PC-9 (cell line): Measurements from ENCODE around the gene CDCA5. TPM values are rescaled to one million over a fixed set of nuclear protein-coding genes. Genes with fewer than 3 reads are reported as not detected.

Experiments
- BruUV-seq: library from RNA; stranded (reverse); fragments of 400-500 nt; replicated peaks from 2 replicates; lab custom pipeline; 2021; lab: Mats Ljungman, UMichigan
- CTCF ChIA-PET: fragments of 300-600 bp; sonication (Branson Sonifier 250); formaldehyde crosslinking; loops from one replicate; lab custom pipeline; 2022; ENCODE audit warnings: antibody characterized with exemption; lab: Charles Lee
- POLR2A ChIA-PET: fragments of 300-600 bp; sonication (Branson Sonifier 250); formaldehyde crosslinking; loops from one replicate; lab custom pipeline; 2022; ENCODE audit warnings: antibody characterized with exemption; ENCODE audit not compliant: unreplicated experiment; lab: Charles Lee
- DNase-seq, 2 experiments: peaks; one replicate each; pipeline versions ENCODE4 v3.0.0 to v3.0.0-alpha.2; 2015 to 2022; ENCODE audit warnings: mixed read lengths in 1 of 2
- H2AFZ ChIP-seq: fragments of 200-600 bp; sonication (generic); 2 replicates; pipeline ENCODE4 v1.8.1; 2017; ENCODE audit warnings: antibody characterized with exemption
- H3F3A ChIP-seq: fragments of 200-600 bp; sonication (generic); 2 replicates; pipeline ENCODE4 v1.8.1; 2017; ENCODE audit warnings: antibody characterized with exemption, mild to moderate bottlenecking, low read depth; ENCODE audit not compliant: insufficient read depth
- H3K27ac ChIP-seq: fragments of 200-600 bp; sonication (generic); 2 replicates; pipeline ENCODE4 v1.6.1; 2016; ENCODE audit warnings: mixed run types
- H3K27me3 ChIP-seq: fragments of 200-600 bp; sonication (generic); 2 replicates; pipeline ENCODE4 v1.6.1; 2016; ENCODE audit warnings: low read depth, mixed run types; ENCODE audit not compliant: insufficient read depth
- H3K36me3 ChIP-seq: fragments of 200-600 bp; sonication (generic); 2 replicates; pipeline ENCODE4 v1.6.1; 2016; ENCODE audit warnings: low read depth, mixed run types
- H3K4me1 ChIP-seq: fragments of 200-600 bp; sonication (generic); replicated peaks from 2 replicates; pipeline ENCODE4 v1.6.1; 2016; ENCODE audit warnings: mixed run types; ENCODE audit not compliant: insufficient read depth
- H3K4me2 ChIP-seq: fragments of 200-600 bp; sonication (generic); 2 replicates; pipeline ENCODE4 v1.6.1; 2017; ENCODE audit warnings: mixed run types
- H3K4me3 ChIP-seq: fragments of 200-600 bp; sonication (generic); 2 replicates; pipeline ENCODE4 v1.6.1; 2016; ENCODE audit warnings: mixed run types
- H3K79me2 ChIP-seq: fragments of 200-600 bp; sonication (generic); 2 replicates; pipeline ENCODE4 v1.6.1; 2017; ENCODE audit warnings: low read depth, mixed run types
- H3K9me2 ChIP-seq: fragments of 200-600 bp; sonication (generic); 2 replicates; pipeline ENCODE4 v1.8.1; 2017; ENCODE audit warnings: mild to moderate bottlenecking; ENCODE audit not compliant: insufficient read depth
- H3K9me3 ChIP-seq: fragments of 200-600 bp; sonication (generic); 2 replicates; pipeline ENCODE4 v1.8.1; 2016; ENCODE audit warnings: low read depth; ENCODE audit not compliant: insufficient read depth
- H4K20me1 ChIP-seq: fragments of 200-600 bp; sonication (generic); 2 replicates; pipeline ENCODE4 v1.8.1; 2017; ENCODE audit not compliant: insufficient read depth
- EZH2 ChIP-seq: fragments of 200-600 bp; sonication (generic); IDR thresholded peaks from 2 replicates; pipeline ENCODE4 v1.8.0; 2017; ENCODE audit warnings: antibody characterized with exemption, low read depth
- intact Hi-C: fragments of 100-400 bp; cut with micrococcal nuclease; formaldehyde crosslinking; loops from one replicate; pipeline ENCODE4 v1.10.0; 2022; ENCODE audit not compliant: unreplicated experiment
- total RNA-seq: library from RNA; stranded (reverse); gene quantifications from 2 replicates; pipeline ENCODE4 v1.2.3, GENCODE V29; 2021
- TF ChIP-seq, protein P1 (sequence below): fragments of 200-600 bp; sonication (generic); conservative IDR thresholded peaks from 2 replicates; pipeline ENCODE4 v1.6.1; 2017; ENCODE audit warnings: mixed run types, antibody characterized with exemption, mild to moderate bottlenecking, moderate library complexity

CDCA5 gene
- total RNA-seq, 1 experiment from 2014 or later: 86.4 TPM

DNA sequence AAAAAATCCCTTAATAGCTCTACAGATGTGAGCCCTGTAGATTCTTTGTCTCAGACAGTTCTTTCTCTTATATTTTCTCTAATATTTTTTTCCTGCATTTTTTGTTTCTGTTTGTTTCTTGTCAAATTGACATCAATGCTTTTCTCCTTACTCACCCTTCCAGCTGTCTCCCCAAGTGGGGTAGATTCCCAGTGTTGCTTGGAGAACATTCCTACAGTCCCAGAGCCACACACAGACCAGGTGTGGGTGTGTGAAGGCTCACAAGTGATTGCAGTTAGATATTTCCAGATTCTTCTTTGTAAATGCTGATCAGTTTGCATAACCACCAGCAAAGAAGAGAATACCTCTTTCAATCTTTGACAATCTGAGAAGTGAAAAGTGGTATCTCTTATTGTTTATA lies 19.6 kb upstream of the CDCA5 start:
- H3K36me3 ChIP-seq: 0 out of 2 replicates have a peak, but pooled peaks cover 2% of the 10 kb centered on the region
- no peak overlapping the region for H3K4me3 ChIP-seq
- H3K27ac ChIP-seq: no peak overlapping the region
- H3K9me3 ChIP-seq: no peaks in the 10 kb centered on the region
- H3K4me1 ChIP-seq: peaks cover 8% of the 10 kb centered on the region
- CTCF ChIA-PET: interaction anchor here (0.7 kb wide), 1 partner anchor 520 kb away, joined by 4 read pairs; no protein-coding TSS in a partner anchor
- TF ChIP-seq, protein P1, sequence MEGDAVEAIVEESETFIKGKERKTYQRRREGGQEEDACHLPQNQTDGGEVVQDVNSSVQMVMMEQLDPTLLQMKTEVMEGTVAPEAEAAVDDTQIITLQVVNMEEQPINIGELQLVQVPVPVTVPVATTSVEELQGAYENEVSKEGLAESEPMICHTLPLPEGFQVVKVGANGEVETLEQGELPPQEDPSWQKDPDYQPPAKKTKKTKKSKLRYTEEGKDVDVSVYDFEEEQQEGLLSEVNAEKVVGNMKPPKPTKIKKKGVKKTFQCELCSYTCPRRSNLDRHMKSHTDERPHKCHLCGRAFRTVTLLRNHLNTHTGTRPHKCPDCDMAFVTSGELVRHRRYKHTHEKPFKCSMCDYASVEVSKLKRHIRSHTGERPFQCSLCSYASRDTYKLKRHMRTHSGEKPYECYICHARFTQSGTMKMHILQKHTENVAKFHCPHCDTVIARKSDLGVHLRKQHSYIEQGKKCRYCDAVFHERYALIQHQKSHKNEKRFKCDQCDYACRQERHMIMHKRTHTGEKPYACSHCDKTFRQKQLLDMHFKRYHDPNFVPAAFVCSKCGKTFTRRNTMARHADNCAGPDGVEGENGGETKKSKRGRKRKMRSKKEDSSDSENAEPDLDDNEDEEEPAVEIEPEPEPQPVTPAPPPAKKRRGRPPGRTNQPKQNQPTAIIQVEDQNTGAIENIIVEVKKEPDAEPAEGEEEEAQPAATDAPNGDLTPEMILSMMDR: no peak
- no peak for TF ChIP-seq EZH2
- no peaks in the 10 kb centered on the region; the same call in 1 of the 2 replicates for H4K20me1 ChIP-seq
- H3K9me2 ChIP-seq: no peaks in the 10 kb centered on the region
- no TSS peak for BruUV-seq
- no peak for DNase-seq
- H3K79me2 ChIP-seq: peaks cover 29% of the 10 kb centered on the region
- POLR2A ChIA-PET: no interaction called here
- intact Hi-C loops: no loop called here
- peaks cover 26% of the 10 kb centered on the region for H3F3A ChIP-seq
- H3K4me2 ChIP-seq: no peak overlapping the region
- no peaks in the 10 kb centered on the region for H3K27me3 ChIP-seq
- H2AFZ ChIP-seq: no peak overlapping the region

GRCh38 chr11:65102142-65103095 lies 18.6 kb upstream of the CDCA5 start:
- CTCF ChIA-PET: interaction anchor here (0.7 kb wide), 2 partner anchors 519 to 724 kb away, joined by 4 to 15 read pairs; no protein-coding TSS in a partner anchor

More at GRCh38 chr11:65102142-65103095, 18.6 kb upstream of the CDCA5 start:
- H3K9me3 ChIP-seq: no peaks in the 10 kb centered on the region
- peaks cover 39% of the 10 kb centered on the region for H3K79me2 ChIP-seq
- no peak overlapping the region for H3K27ac ChIP-seq
- no TSS peak for BruUV-seq
- H3K36me3 ChIP-seq: 0 out of 2 replicates have a peak, but pooled peaks cover 6% of the 10 kb centered on the region
- peaks cover 27% of the 10 kb centered on the region for H3F3A ChIP-seq
- no peak for DNase-seq
- no peak overlapping the region for H2AFZ ChIP-seq
- H3K9me2 ChIP-seq: no peaks in the 10 kb centered on the region
- intact Hi-C loops: no loop called here
- H3K4me1 ChIP-seq: peaks cover 10% of the 10 kb centered on the region
- H3K4me3 ChIP-seq: no peak overlapping the region
- no peaks in the 10 kb centered on the region for H3K27me3 ChIP-seq
- no peaks in the 10 kb centered on the region; the same call in 1 of the 2 replicates for H4K20me1 ChIP-seq
- POLR2A ChIA-PET: interaction anchor here (0.5 to 1.1 kb wide), 3 partner anchors 14 to 184 kb away, joined by 3 to 5 read pairs (median 3); no protein-coding TSS in a partner anchor
- no peak overlapping the region for H3K4me2 ChIP-seq
- TF ChIP-seq EZH2: no peak
- TF ChIP-seq, protein P1: no peak
